Activated CD4-positive, alpha-beta T cell treated with anti-CD3 and anti-CD28 coated beads for 36 hours (primary cell): ENCODE data around the gene LTBP1. TPM values are rescaled to one million over a fixed set of nuclear protein-coding genes. Genes with fewer than 3 reads are reported as not detected.

Experiments used
- microRNA-seq: library from miRNA; unstranded; fragments of <30 nt; microRNA quantifications from one replicate; pipeline ENCODE4 v1.2.0, GENCODE V29; 2021; ENCODE audit warnings: borderline replicate concordance
- total RNA-seq, 2 experiments: library from RNA; stranded (reverse); gene quantifications; one replicate each; pipeline ENCODE4 v1.2.3, GENCODE V29; 2021

The LTBP1 gene
- total RNA-seq, 2 experiments from 2014 or later: 0.14 to 0.26 TPM

Small RNA genes within 50 kb of the gene (microRNA-seq; reads per million reads assigned to microRNA genes)
- not detected for gene MIR4430
